COLO668 (cell line): ENCODE results near the gene ANGPTL3.

Source experiments
- DNase-seq: peaks from one replicate; lab custom pipeline; 2025; ENCODE audit not compliant: unreplicated experiment; lab: John Stamatoyannopoulos, UW

Gene ANGPTL3

GRCh38 chr1:62625415-62625814, 28.1 kb downstream of the ANGPTL3 start:
- no peak for DNase-seq

- no peak for DNase-seq
These were observed 31.2 kb downstream of the ANGPTL3 start for GRCh38 chr1:62628506-62628905.

GRCh38 chr1:62637392-62638105, 40.2 kb downstream of the ANGPTL3 start:
- DNase-seq = no peak

- DNase-seq = no peak
These were observed 46.0 kb downstream of the ANGPTL3 start for GRCh38 chr1:62643283-62643682.

- no peak for DNase-seq
These were observed 55.1 kb downstream of the ANGPTL3 start for GRCh38 chr1:62652387-62652786.

- no peak for DNase-seq
These were observed 57.4 kb downstream of the ANGPTL3 start for GRCh38 chr1:62654744-62655143.
